ENCODE data around the gene ATXN10. TPM values are rescaled to one million over a fixed set of nuclear protein-coding genes. Genes with fewer than 3 reads are reported as not detected.

ATXN10 gene
- total and polyA plus RNA-seq, 2 of the 13 experiments (the other 11 are each of a cell fraction or from before 2014, with no cell fraction given), result 60.1 to 194 TPM

- TF ChIP-seq FOXA1 (IDR thresholded peaks at IDR 0.05) (no peak), FOXA1 (CRISPR knock-in tag; IDR thresholded peaks at IDR 0.05) (no peak)
These were observed 21.8 kb upstream of the ATXN10 start (continued) for GRCh38 chr22:45649809-45650208.

- no peak overlapping the region for H3K27ac ChIP-seq (ENCODE audit: extremely low read length, insufficient read depth, low read length)
- CTCF ChIA-PET (ENCODE audit: low intra/inter-chr PET ratio, low total read pairs), result no interaction called here
- no peaks in the 10 kb centered on the region for H3K36me3 ChIP-seq (replicated peaks in 1 of 2; ENCODE audit: control insufficient read depth in 1 of 2, insufficient read depth in 2 of 2, low read length in 2 of 2)
- no peak overlapping the region for H3K4me3 ChIP-seq (replicated peaks in 1 of 3; ENCODE audit: insufficient read depth in 1 of 3, low read depth in 2 of 3, low read length in 3 of 3)
- H3K79me2 ChIP-seq (ENCODE audit: insufficient read depth, low read length), result no peaks in the 10 kb centered on the region
- WGBS (ENCODE audit: low lambda C conversion rate), result 99% methylated on average over 11 of the region's 12 CpGs
- H3K27me3 ChIP-seq (ENCODE audit: control insufficient read depth in 1 of 2, insufficient read depth in 2 of 2, low read length in 2 of 2), result no peaks in the 10 kb centered on the region
- intact Hi-C loops (cut with micrococcal nuclease; ENCODE audit: unreplicated experiment), result no loop called here
- POLR2A ChIA-PET, result no interaction called here
- ATAC-seq, result no peak
- H2AFZ ChIP-seq (ENCODE audit: low read length), result no peak overlapping the region
- H3K9ac ChIP-seq (ENCODE audit: insufficient read depth, low read depth, low read length), result no peak overlapping the region
- H3K9me3 ChIP-seq (ENCODE audit: low read length), result no peaks in the 10 kb centered on the region
- in situ Hi-C loops (cut with HindIII; ENCODE audit: extremely low pct_ligation_motif_present, low pct_unique_long_range_greater_than_20kb), result no loop called here
- FAIRE-seq, result no peak
- no peak for DNase-seq (ENCODE audit: low spot score)
- BruUV-seq (replicated peaks), result no TSS peak
- no peaks in the 10 kb centered on the region for H4K20me1 ChIP-seq (ENCODE audit: insufficient read depth, low read length)
- TF ChIP-seq PHF21A (CRISPR knock-in tag; IDR thresholded peaks at IDR 0.05), result no peak
- no peak for TF ChIP-seq ZNF432 (CRISPR knock-in tag; IDR thresholded peaks at IDR 0.05; ENCODE audit: borderline replicate concordance)
- no peak for TF ChIP-seq PTBP1 (IDR thresholded peaks at IDR 0.05; ENCODE audit: low read depth, low read length, poor library complexity, severe bottlenecking)
- no peak for TF ChIP-seq ZBTB43 (CRISPR knock-in tag; conservative IDR thresholded peaks at IDR 0.05)
- TF ChIP-seq RBFOX2 (IDR thresholded peaks at IDR 0.05; ENCODE audit: low read depth, low read length), result no peak
- no peak for TF ChIP-seq ZKSCAN1 (IDR thresholded peaks at IDR 0.05; ENCODE audit: low read length)
- TF ChIP-seq ZBTB7B (CRISPR knock-in tag; IDR thresholded peaks at IDR 0.05), result no peak
- peaks cover 70% of the 10 kb centered on the region for H3K4me1 ChIP-seq (ENCODE audit: insufficient read depth, low read length)
- no peak overlapping the region for H3K4me2 ChIP-seq (ENCODE audit: low read depth, low read length)
These were observed 20.9 kb upstream of the ATXN10 start for GRCh38 chr22:45650721-45651120.

All from HepG2 (cell line).